ENCODE results near the gene CFAP61.

DNA sequence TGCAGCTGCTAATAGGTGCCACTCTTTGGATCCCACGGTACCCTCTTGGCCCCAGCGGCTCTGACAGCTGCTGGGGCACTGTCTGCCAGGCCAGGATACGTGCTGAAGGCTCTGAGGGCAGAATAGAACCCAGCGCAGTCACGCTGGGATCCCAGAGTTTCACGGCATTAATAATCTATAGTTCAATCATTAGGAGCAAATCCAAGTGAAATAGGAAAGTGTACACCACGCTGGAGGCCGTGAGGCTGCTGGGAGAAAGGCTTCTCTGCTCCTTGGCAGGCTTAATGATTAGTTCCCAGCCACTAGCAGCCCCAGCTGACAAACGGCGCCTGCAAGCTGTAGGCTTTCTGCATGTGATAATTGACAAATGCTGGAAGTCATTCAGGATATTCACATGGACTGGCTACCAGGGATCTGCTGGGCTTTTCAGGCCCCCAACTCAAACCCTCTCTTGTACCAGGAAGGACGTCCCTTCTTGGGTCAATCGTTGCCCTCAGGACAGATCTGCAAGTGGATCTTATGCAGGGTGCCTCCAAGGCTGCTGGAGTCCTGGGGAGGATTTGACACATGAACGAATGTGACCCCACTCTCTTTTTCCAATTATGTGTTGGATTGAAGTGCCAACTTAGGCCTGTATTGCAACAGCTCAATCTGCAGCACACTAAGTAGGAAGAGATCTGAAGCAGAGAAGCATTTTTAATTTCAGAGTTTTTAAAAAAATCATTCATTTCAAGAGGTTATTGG is 265.5 kb downstream of the CFAP61 start:
- TF ChIP-seq, protein P1, sequence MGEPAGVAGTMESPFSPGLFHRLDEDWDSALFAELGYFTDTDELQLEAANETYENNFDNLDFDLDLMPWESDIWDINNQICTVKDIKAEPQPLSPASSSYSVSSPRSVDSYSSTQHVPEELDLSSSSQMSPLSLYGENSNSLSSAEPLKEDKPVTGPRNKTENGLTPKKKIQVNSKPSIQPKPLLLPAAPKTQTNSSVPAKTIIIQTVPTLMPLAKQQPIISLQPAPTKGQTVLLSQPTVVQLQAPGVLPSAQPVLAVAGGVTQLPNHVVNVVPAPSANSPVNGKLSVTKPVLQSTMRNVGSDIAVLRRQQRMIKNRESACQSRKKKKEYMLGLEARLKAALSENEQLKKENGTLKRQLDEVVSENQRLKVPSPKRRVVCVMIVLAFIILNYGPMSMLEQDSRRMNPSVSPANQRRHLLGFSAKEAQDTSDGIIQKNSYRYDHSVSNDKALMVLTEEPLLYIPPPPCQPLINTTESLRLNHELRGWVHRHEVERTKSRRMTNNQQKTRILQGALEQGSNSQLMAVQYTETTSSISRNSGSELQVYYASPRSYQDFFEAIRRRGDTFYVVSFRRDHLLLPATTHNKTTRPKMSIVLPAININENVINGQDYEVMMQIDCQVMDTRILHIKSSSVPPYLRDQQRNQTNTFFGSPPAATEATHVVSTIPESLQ (CRISPR knock-in tag; IDR thresholded peaks at IDR 0.05) = no peak
- TF ChIP-seq, protein P2, sequence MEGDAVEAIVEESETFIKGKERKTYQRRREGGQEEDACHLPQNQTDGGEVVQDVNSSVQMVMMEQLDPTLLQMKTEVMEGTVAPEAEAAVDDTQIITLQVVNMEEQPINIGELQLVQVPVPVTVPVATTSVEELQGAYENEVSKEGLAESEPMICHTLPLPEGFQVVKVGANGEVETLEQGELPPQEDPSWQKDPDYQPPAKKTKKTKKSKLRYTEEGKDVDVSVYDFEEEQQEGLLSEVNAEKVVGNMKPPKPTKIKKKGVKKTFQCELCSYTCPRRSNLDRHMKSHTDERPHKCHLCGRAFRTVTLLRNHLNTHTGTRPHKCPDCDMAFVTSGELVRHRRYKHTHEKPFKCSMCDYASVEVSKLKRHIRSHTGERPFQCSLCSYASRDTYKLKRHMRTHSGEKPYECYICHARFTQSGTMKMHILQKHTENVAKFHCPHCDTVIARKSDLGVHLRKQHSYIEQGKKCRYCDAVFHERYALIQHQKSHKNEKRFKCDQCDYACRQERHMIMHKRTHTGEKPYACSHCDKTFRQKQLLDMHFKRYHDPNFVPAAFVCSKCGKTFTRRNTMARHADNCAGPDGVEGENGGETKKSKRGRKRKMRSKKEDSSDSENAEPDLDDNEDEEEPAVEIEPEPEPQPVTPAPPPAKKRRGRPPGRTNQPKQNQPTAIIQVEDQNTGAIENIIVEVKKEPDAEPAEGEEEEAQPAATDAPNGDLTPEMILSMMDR (IDR thresholded peaks at IDR 0.05) = no peak
- TF ChIP-seq ZNF423 (CRISPR knock-in tag; IDR thresholded peaks at IDR 0.05) (no peak), KAT7 (CRISPR knock-in tag; IDR thresholded peaks at IDR 0.05; ENCODE audit: borderline replicate concordance) (no peak), ELF4 (CRISPR knock-in tag; IDR thresholded peaks at IDR 0.05; ENCODE audit: low read depth) (no peak), ESRRA (CRISPR knock-in tag; IDR thresholded peaks at IDR 0.05; ENCODE audit: borderline replicate concordance) (no peak), TEAD1 (CRISPR knock-in tag; IDR thresholded peaks at IDR 0.05) (no peak)
